A549 (cell line): Measurements from ENCODE around the gene MON2. TPM values are rescaled to one million over a fixed set of nuclear protein-coding genes. Genes with fewer than 3 reads are reported as not detected.
A peak's percentile ranks its signal among the peaks of the same experiment; 100 is the strongest.

Experiments used
- ATAC-seq, 2 experiments: fragments of 200-7000 bp in 1 of 2; fragments of >200 bp in 1 of 2; cut with Nextera tagmentation in 1 of 2; cut with Tn5 transposase in 1 of 2; 3 replicates each; pipeline versions ENCODE4 v1.8.0 to v1.9.1; 2018 to 2020; ENCODE audit warnings: mild to moderate bottlenecking in 1 of 2, moderate library complexity in 1 of 2
- CTCF ChIA-PET: fragments of 300-600 bp; sonication (Branson Sonifier 250); formaldehyde crosslinking; extraction: SDS; loops from one replicate; lab custom pipeline; 2021; ENCODE audit warnings: antibody characterized with exemption, inconsistent platforms; lab: Yijun Ruan, JAX
- POLR2A ChIA-PET: fragments of 350-600 bp; formaldehyde crosslinking; extraction: SDS; loops from one replicate; lab custom pipeline; 2021; ENCODE audit warnings: antibody characterized with exemption, inconsistent platforms; lab: Yijun Ruan, JAX
- DNase-seq, 2 experiments: peaks; one replicate each; pipeline versions ENCODE4 v3.0.0 to v3.0.0-alpha.2; 2011 to 2016; ENCODE audit warnings: low read depth in 1 of 2, low spot score in 1 of 2
- FAIRE-seq: peaks from 2 replicates; lab custom pipeline; 2011; peaks lifted over from hg19 to GRCh38; lab: Jason Lieb, UNC
- H3K27ac ChIP-seq, 2 experiments: fragments of >200 bp; sonication (Bioruptor Twin); formaldehyde crosslinking; 3 replicates each; pipeline ENCODE4 v1.5.1; 2016 to 2017
- H3K4me1 ChIP-seq: fragments of >200 bp; sonication (Bioruptor Twin); formaldehyde crosslinking; 3 replicates; pipeline ENCODE4 v1.6.1; 2016
- H3K4me2 ChIP-seq: fragments of >200 bp; sonication (Bioruptor Twin); formaldehyde crosslinking; 3 replicates; pipeline ENCODE4 v1.6.1; 2016
- H3K4me3 ChIP-seq: fragments of >200 bp; sonication (Bioruptor Twin); formaldehyde crosslinking; 3 replicates; pipeline ENCODE4 v1.5.1; 2016
- H3K9me3 ChIP-seq: fragments of >200 bp; sonication (Bioruptor Twin); formaldehyde crosslinking; 3 replicates; pipeline ENCODE4 v1.6.1; 2016
- CBX2 ChIP-seq: fragments of 200-600 bp; sonication (generic); IDR thresholded peaks from 2 replicates; pipeline ENCODE4 v1.6.1; 2016; ENCODE audit warnings: low read depth, mild to moderate bottlenecking, borderline replicate concordance
- CHD4 ChIP-seq: fragments of 200-600 bp; sonication (generic); IDR thresholded peaks from 2 replicates; pipeline ENCODE4 v1.6.1; 2016; ENCODE audit warnings: antibody characterized with exemption, mild to moderate bottlenecking, borderline replicate concordance
- HEYL ChIP-seq: fragments of 250-450 bp; sonication (Bioruptor Pico); IDR thresholded peaks from 2 replicates; pipeline ENCODE4 v1.8.0; 2021; ENCODE audit warnings: mild to moderate bottlenecking, moderate library complexity
- HMGXB4 ChIP-seq: fragments of 250-450 bp; sonication (Bioruptor Pico); IDR thresholded peaks from 2 replicates; pipeline ENCODE4 v1.5.0; 2021; ENCODE audit warnings: mild to moderate bottlenecking, moderate library complexity, borderline replicate concordance
- JUNB ChIP-seq: fragments of >200 bp; sonication (Bioruptor Twin); formaldehyde crosslinking; IDR thresholded peaks from 2 replicates; pipeline ENCODE4 v1.6.1; 2016
- KDM1A ChIP-seq: fragments of 200-600 bp; sonication (generic); IDR thresholded peaks from 2 replicates; pipeline ENCODE4 v1.6.1; 2016; ENCODE audit warnings: low read depth, mild to moderate bottlenecking
- MAFK ChIP-seq: fragments of 450-650 bp; IDR thresholded peaks from 2 replicates; pipeline ENCODE4 v1.6.1; 2014; ENCODE audit not compliant: partially characterized antibody
- NPAS2 ChIP-seq: fragments of 250-450 bp; sonication (Bioruptor Pico); IDR thresholded peaks from 2 replicates; pipeline ENCODE4 v1.8.0; 2022; ENCODE audit warnings: mild to moderate bottlenecking, moderate library complexity, borderline replicate concordance
- NR3C1 ChIP-seq: fragments of >200 bp; sonication (Bioruptor Twin); formaldehyde crosslinking; IDR thresholded peaks from 3 replicates; pipeline ENCODE4 v1.6.1; 2017
- POLR2A ChIP-seq: IDR thresholded peaks from 2 replicates; pipeline ENCODE4 v1.6.1; 2012; ENCODE audit warnings: mild to moderate bottlenecking, low read length
- RAD21 ChIP-seq, 2 experiments: fragments of >200 bp in 1 of 2; sonication (Bioruptor Twin) in 1 of 2; formaldehyde crosslinking in 1 of 2; IDR thresholded peaks in 1 of 2; conservative IDR thresholded peaks in 1 of 2; 2 replicates in 1 of 2; 3 replicates in 1 of 2; pipeline ENCODE4 v1.6.1; 2012 to 2018; ENCODE audit warnings: inconsistent platforms in 1 of 2
- RARB ChIP-seq: fragments of 250-450 bp; sonication (Bioruptor Pico); IDR thresholded peaks from 2 replicates; pipeline ENCODE4 v1.8.0; 2021; ENCODE audit warnings: mild to moderate bottlenecking, moderate library complexity
- RFX5 ChIP-seq: fragments of 450-650 bp; IDR thresholded peaks from 2 replicates; pipeline ENCODE4 v1.7.1; 2014; ENCODE audit warnings: antibody characterized with exemption, mild to moderate bottlenecking, moderate library complexity
- ZFP36 ChIP-seq: fragments of 450-650 bp; IDR thresholded peaks from 2 replicates; pipeline ENCODE4 v1.6.1; 2014; ENCODE audit warnings: borderline replicate concordance; ENCODE audit not compliant: partially characterized antibody
- ZSCAN20 ChIP-seq: fragments of 250-450 bp; sonication (Bioruptor Pico); IDR thresholded peaks from 2 replicates; pipeline ENCODE4 v1.8.0; 2022; ENCODE audit warnings: mild to moderate bottlenecking, moderate library complexity
- WGBS: methylation state at CpG from one replicate; pipeline ENCODE4 v1.1.6; 2017; ENCODE audit errors: missing lambda C conversion rate; 5-methylcytosine and 5-hydroxymethylcytosine counted together
- polyA plus RNA-seq, 4 experiments: library from polyadenylated mRNA; depleted of rRNA in 3 of 4; stranded (reverse); fragments of >200 nt; fragmentation: RNase III in 1 of 4; extraction: RNeasy Plus Mini Kit Qiagen cat#74134 plus additional on column Dnase treatment in 1 of 4; gene quantifications; 2 replicates in 3 of 4; 3 replicates in 1 of 4; pipeline ENCODE4 v1.2.3, GENCODE V29; 2011 to 2017
- TF ChIP-seq, protein P1 (sequence below): fragments of 150-350 bp; IDR thresholded peaks from 2 replicates; pipeline ENCODE4 v1.6.1; 2014; ENCODE audit warnings: low read depth, mild to moderate bottlenecking, low read length
- TF ChIP-seq, protein P2 (sequence below): fragments of 200-600 bp; sonication (generic); IDR thresholded peaks from 2 replicates; pipeline ENCODE4 v1.6.1; 2016; ENCODE audit warnings: antibody characterized with exemption, mild to moderate bottlenecking, moderate library complexity

Gene MON2
- polyA plus RNA-seq, 2 of the 4 experiments (the other 2 are of a cell fraction): 17.1 to 27.7 TPM

- H3K4me1 ChIP-seq: peaks cover 14% of the 10 kb centered on the region
- H3K9me3 ChIP-seq: no peaks in the 10 kb centered on the region
- WGBS: 88% methylated on average over 1 of the region's 1 CpG
- no peak overlapping the region for H3K4me2 ChIP-seq
- no peak overlapping the region for H3K4me3 ChIP-seq
- no peak for ATAC-seq
- FAIRE-seq: no peak
- no peak for TF ChIP-seq JUNB
- no peak for TF ChIP-seq POLR2A
- TF ChIP-seq KDM1A: no peak
- CTCF ChIA-PET: interaction anchor here (1.3 kb wide), 1 partner anchor 92 kb away, joined by 5 read pairs; no protein-coding TSS in a partner anchor
- POLR2A ChIA-PET: no interaction called here
- H3K27ac ChIP-seq: no peak overlapping the region
- no peak for DNase-seq
Measured at GRCh38 chr12:62530596-62530995, 64.0 kb downstream of the MON2 start.

- 81% methylated on average over 3 of the region's 3 CpGs for WGBS
- Histone ChIP-seq H3K4me2 (no peak overlapping the region), H3K4me3 (no peak overlapping the region), H3K9me3 (no peaks in the 10 kb centered on the region), H3K27ac (no peak overlapping the region), H3K4me1 (peaks cover 19% of the 10 kb centered on the region)
- FAIRE-seq: no peak
- CTCF ChIA-PET: interaction anchor here (1.1 kb wide), 1 partner anchor 262 kb away, joined by 3 read pairs; no protein-coding TSS in a partner anchor
- POLR2A ChIA-PET: no interaction called here
- no peak for DNase-seq
- TF ChIP-seq NPAS2 (CRISPR knock-in tag) (no peak), ZSCAN20 (CRISPR knock-in tag) (no peak), RARB (CRISPR knock-in tag) (no peak), KDM1A (no peak), CBX2 (no peak), RFX5 (no peak), HEYL (CRISPR knock-in tag) (no peak), MAFK (no peak), HMGXB4 (CRISPR knock-in tag) (no peak), NR3C1 (no peak), ZFP36 (no peak)
- TF ChIP-seq, protein P1, sequence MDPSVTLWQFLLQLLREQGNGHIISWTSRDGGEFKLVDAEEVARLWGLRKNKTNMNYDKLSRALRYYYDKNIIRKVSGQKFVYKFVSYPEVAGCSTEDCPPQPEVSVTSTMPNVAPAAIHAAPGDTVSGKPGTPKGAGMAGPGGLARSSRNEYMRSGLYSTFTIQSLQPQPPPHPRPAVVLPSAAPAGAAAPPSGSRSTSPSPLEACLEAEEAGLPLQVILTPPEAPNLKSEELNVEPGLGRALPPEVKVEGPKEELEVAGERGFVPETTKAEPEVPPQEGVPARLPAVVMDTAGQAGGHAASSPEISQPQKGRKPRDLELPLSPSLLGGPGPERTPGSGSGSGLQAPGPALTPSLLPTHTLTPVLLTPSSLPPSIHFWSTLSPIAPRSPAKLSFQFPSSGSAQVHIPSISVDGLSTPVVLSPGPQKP: no peak
- TF ChIP-seq, all 56 proteins: peak for 0
- ATAC-seq: no peak
Measured at GRCh38 chr12:62532333-62532732, 65.7 kb downstream of the MON2 start.

- H3K27ac ChIP-seq: no peak overlapping the region
- POLR2A ChIA-PET: no interaction called here
Measured at GRCh38 chr12:62533087-62533754, 66.6 kb downstream of the MON2 start.

More at GRCh38 chr12:62533087-62533754, 66.6 kb downstream of the MON2 start:
- Histone ChIP-seq H3K9me3 (no peaks in the 10 kb centered on the region), H3K4me2 (peak overlapping the region; percentile 6; the same call in 1 of the 3 replicates), H3K4me1 (peaks cover 20% of the 10 kb centered on the region), H3K4me3 (no peak overlapping the region)
- DNase-seq (no peak), ATAC-seq (no peak), FAIRE-seq (no peak)
- WGBS: 72% methylated on average over 2 of the region's 2 CpGs
- TF ChIP-seq RAD21 (conservative IDR thresholded peaks at IDR 0.05 in 1 of 2, IDR thresholded peaks at IDR 0.05 in 1 of 2) (no peak), RARB (CRISPR knock-in tag) (no peak), ZSCAN20 (CRISPR knock-in tag) (no peak), CHD4 (no peak)
- TF ChIP-seq, protein P2, sequence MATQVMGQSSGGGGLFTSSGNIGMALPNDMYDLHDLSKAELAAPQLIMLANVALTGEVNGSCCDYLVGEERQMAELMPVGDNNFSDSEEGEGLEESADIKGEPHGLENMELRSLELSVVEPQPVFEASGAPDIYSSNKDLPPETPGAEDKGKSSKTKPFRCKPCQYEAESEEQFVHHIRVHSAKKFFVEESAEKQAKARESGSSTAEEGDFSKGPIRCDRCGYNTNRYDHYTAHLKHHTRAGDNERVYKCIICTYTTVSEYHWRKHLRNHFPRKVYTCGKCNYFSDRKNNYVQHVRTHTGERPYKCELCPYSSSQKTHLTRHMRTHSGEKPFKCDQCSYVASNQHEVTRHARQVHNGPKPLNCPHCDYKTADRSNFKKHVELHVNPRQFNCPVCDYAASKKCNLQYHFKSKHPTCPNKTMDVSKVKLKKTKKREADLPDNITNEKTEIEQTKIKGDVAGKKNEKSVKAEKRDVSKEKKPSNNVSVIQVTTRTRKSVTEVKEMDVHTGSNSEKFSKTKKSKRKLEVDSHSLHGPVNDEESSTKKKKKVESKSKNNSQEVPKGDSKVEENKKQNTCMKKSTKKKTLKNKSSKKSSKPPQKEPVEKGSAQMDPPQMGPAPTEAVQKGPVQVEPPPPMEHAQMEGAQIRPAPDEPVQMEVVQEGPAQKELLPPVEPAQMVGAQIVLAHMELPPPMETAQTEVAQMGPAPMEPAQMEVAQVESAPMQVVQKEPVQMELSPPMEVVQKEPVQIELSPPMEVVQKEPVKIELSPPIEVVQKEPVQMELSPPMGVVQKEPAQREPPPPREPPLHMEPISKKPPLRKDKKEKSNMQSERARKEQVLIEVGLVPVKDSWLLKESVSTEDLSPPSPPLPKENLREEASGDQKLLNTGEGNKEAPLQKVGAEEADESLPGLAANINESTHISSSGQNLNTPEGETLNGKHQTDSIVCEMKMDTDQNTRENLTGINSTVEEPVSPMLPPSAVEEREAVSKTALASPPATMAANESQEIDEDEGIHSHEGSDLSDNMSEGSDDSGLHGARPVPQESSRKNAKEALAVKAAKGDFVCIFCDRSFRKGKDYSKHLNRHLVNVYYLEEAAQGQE: no peak
- CTCF ChIA-PET: no interaction called here
